ENCODE results near the gene CCDC97.

GRCh38 chr19:41303954-41304353, 6.0 kb upstream of the CCDC97 start:
- no peak for TF ChIP-seq POLR2A (IDR thresholded peaks at IDR 0.05)
- no peak for TF ChIP-seq CTCF (IDR thresholded peaks at IDR 0.05)
